GM21447 (cell line): ENCODE results near the gene CDHR5.
A peak's percentile ranks its signal among the peaks of the same experiment; 100 is the strongest.

Source experiments
- ATAC-seq: cut with Tn5 transposase; IDR thresholded peaks from one replicate; pipeline ENCODE4 v1.9.1; 2021; ENCODE audit not compliant: unreplicated experiment

CDHR5 gene

DNA sequence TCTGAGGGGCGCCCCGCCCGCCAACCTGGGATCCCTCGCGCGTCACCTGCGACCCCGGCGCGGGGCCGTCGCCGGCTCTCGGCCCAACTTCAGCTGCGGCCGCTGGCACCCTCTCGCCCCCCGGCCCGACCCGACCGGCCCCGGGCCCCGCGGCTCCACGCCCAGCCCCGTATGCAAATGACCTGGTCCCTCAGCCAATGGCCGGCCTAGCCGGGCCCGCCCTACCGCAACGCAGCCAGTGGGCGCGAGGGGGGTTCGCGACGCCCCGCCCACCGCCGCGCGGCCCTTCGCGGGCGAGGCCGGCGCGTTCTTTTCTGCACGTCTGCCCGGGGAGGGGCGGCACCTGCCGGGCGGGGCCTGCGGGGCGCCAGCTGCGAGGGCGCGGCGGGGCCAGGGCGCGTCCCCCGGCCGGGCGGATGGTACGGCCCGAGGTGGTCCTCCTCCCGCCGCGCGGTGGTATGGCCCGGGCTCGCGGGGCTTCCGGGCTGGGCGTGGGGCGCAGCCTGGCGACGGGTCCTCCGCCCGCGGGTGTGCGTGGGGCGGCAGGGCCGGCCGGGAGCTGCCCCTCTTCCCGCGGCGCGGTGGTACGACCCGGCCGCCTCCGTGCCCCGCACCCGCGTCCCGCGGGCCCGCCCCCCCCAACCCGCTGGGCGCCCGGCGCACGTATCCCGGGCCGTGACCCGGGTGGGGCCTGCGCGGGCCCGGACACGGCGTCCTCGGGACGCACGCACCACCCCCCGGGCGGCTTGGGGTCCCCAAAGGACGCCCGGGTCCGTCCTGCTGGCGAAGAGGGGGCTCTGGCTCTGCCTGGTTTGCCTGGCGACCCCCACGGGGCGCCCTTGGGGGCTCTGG is 56.2 kb downstream of the CDHR5 start:
- peak; percentile 81 for ATAC-seq

GRCh38 chr11:567629-568292 is 57.0 kb downstream of the CDHR5 start:
- peak; percentile 3 for ATAC-seq

- ATAC-seq = no peak
Observed at GRCh38 chr11:567011-567628, 57.6 kb downstream of the CDHR5 start.
